LHCN-M2 (cell line): ENCODE results near the gene PRKAG2. TPM values are rescaled to one million over a fixed set of nuclear protein-coding genes. Genes with fewer than 3 reads are reported as not detected.

Experiments used
- DNase-seq: peaks from one replicate; pipeline ENCODE4 v3.0.0-alpha.2; 2012; ENCODE audit warnings: low read depth
- total RNA-seq: library from RNA; depleted of rRNA; stranded (reverse); fragments of >200 nt; gene quantifications from 2 replicates; pipeline ENCODE4 v1.2.3, GENCODE V29; 2014

PRKAG2 gene
- total RNA-seq, 1 experiment from 2014 or later = 24.2 TPM

- DNase-seq = no peak
These were observed 252.5 kb downstream of the PRKAG2 start for GRCh38 chr7:151624246-151624928.

- peak; percentile 71 for DNase-seq
These were observed 253.1 kb downstream of the PRKAG2 start for GRCh38 chr7:151623766-151624165.

GRCh38 chr7:151621961-151622360 lies 255.0 kb downstream of the PRKAG2 start:
- no peak for DNase-seq

- DNase-seq = no peak
These were observed 260.3 kb downstream of the PRKAG2 start for GRCh38 chr7:151616443-151617213.

GRCh38 chr7:151615784-151616183 lies 261.1 kb downstream of the PRKAG2 start:
- no peak for DNase-seq

- DNase-seq = no peak
These were observed 261.9 kb downstream of the PRKAG2 start for GRCh38 chr7:151615058-151615457.

GRCh38 chr7:151614019-151614418 lies 262.9 kb downstream of the PRKAG2 start:
- DNase-seq = no peak

- DNase-seq = no peak
These were observed 265.0 kb downstream of the PRKAG2 start for GRCh38 chr7:151611878-151612277.

GRCh38 chr7:151611041-151611440 lies 265.9 kb downstream of the PRKAG2 start:
- no peak for DNase-seq

- DNase-seq = no peak
These were observed 268.8 kb downstream of the PRKAG2 start for GRCh38 chr7:151608031-151608551.

GRCh38 chr7:151607464-151607867 lies 269.4 kb downstream of the PRKAG2 start:
- peak; percentile 42 for DNase-seq

- no peak for DNase-seq
These were observed 273.0 kb downstream of the PRKAG2 start for GRCh38 chr7:151603951-151604350.

GRCh38 chr7:151601521-151602305 lies 275.2 kb downstream of the PRKAG2 start:
- no peak for DNase-seq

GRCh38 chr7:151600331-151600730 lies 276.6 kb downstream of the PRKAG2 start:
- no peak for DNase-seq

- peak; percentile 98 for DNase-seq
These were observed 277.3 kb downstream of the PRKAG2 start for GRCh38 chr7:151599401-151600227.

- DNase-seq = peak; percentile 95
These were observed 279.1 kb downstream of the PRKAG2 start for GRCh38 chr7:151597541-151598444.

- DNase-seq = no peak
These were observed 281.1 kb downstream of the PRKAG2 start for GRCh38 chr7:151595702-151596350.

GRCh38 chr7:151592868-151593486 lies 283.9 kb downstream of the PRKAG2 start:
- peak; percentile 99 for DNase-seq

GRCh38 chr7:151592330-151592729 lies 284.6 kb downstream of the PRKAG2 start:
- DNase-seq = no peak
